ENCODE data around the gene DNAJC11. TPM values are rescaled to one million over a fixed set of nuclear protein-coding genes. Genes with fewer than 3 reads are reported as not detected.

The DNAJC11 gene
- total and polyA plus RNA-seq, 2 experiments from 2014 or later = 35.3 to 39.5 TPM

DNA sequence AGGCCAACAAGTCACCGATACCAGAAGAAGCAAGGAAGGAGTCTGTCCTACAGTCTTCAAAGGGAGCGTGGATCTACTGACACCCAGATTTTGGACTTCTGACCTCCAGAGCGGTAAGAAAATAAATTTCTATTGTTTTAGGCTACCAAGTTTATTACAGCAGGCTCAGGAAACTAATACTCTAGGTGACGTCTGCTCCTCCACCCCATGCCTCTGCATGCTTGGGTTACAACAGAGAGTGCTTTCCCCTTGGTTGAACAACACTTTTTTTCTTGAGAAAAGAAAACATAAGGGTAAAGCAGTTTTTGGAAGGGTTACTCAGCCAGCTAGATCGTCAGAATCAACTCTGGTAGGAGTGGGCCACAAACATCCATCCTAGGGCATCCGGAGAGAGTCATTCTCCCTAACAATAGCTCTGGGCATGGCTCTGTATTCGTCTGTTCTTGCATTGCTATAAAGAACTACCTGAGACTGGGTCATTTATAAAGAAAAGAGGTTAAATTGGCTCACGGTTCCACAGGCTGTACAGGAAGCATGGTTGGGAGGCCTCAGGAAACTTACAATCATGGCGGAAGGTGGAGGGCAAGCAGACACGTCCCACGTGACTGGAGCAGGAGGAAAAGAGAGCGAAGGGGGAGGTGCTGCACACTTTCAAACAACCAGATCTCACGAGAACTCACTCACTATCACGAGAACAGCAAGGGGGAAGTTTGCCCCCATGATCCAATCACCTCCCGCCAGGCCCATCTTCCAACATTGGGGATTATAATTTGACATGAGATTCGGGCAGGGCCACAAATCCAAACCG is 22.2 kb upstream of the DNAJC11 start:
- no peaks in the 10 kb centered on the region for H3K36me3 ChIP-seq (replicated peaks; ENCODE audit: insufficient read depth, low read depth)
- no peaks in the 10 kb centered on the region for H3K79me2 ChIP-seq
- no peaks in the 10 kb centered on the region for H4K20me1 ChIP-seq (ENCODE audit: insufficient read depth, poor library complexity, severe bottlenecking)
- H3K27ac ChIP-seq = peak overlapping the region; percentile 77
- H3K4me1 ChIP-seq (ENCODE audit: insufficient read depth) = peaks cover 5% of the 10 kb centered on the region
- no peaks in the 10 kb centered on the region for H3K9me2 ChIP-seq (replicated peaks; ENCODE audit: insufficient read depth)
- no peaks in the 10 kb centered on the region for H3K9me3 ChIP-seq (ENCODE audit: low read depth)
- H2AFZ ChIP-seq = peak overlapping the region; percentile 13
- H3K4me2 ChIP-seq = peak overlapping the region; percentile 24
- no peak for TF ChIP-seq EZH2 (IDR thresholded peaks at IDR 0.05; ENCODE audit: borderline replicate concordance)
- TF ChIP-seq EZH2phosphoT487 (IDR thresholded peaks at IDR 0.05; ENCODE audit: low read depth, severe bottlenecking, unreplicated experiment) = no peak
- TF ChIP-seq CTCF (IDR thresholded peaks at IDR 0.05; ENCODE audit: poor library complexity) = no peak
- WGBS (ENCODE audit: low lambda C conversion rate, missing lambda C conversion rate) = 79% methylated on average over 17 of the region's 17 CpGs
- DNase-seq (ENCODE audit: low spot score) = no peak
- H3K4me3 ChIP-seq = no peak overlapping the region
- H3K27me3 ChIP-seq = no peaks in the 10 kb centered on the region

DNA sequence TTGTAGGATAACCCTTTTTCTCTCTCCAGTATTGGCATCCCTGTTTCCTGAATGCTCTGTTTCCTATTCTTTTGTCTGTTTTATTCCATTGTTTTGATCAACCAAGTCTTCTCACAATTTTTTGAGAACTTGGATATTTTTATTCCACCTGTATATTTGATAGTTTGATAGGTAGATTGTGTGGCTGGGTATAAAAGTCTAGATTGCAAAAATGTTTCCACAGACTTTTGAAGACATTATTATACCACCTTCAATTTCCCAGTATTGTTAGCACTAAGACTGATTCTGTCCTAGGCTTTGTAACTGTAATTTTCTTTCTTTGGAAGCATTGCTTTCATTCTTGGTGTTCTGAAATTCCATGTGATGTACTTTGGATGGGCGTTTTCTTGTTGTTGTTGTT is 9.6 kb upstream of the DNAJC11 start:
- H3K4me3 ChIP-seq = no peak overlapping the region
- no peaks in the 10 kb centered on the region for H3K4me1 ChIP-seq (ENCODE audit: insufficient read depth)
- no peak overlapping the region for H2AFZ ChIP-seq
- H3K27ac ChIP-seq = no peak overlapping the region
- no peaks in the 10 kb centered on the region for H4K20me1 ChIP-seq (ENCODE audit: insufficient read depth, poor library complexity, severe bottlenecking)
- no peaks in the 10 kb centered on the region for H3K9me2 ChIP-seq (replicated peaks; ENCODE audit: insufficient read depth)
- DNase-seq (ENCODE audit: low spot score) = no peak
- H3K36me3 ChIP-seq (replicated peaks; ENCODE audit: insufficient read depth, low read depth) = no peaks in the 10 kb centered on the region
- WGBS (ENCODE audit: low lambda C conversion rate, missing lambda C conversion rate) = 70% methylated on average over 1 of the region's 1 CpG
- TF ChIP-seq EZH2 (IDR thresholded peaks at IDR 0.05; ENCODE audit: borderline replicate concordance) = no peak
- TF ChIP-seq CTCF (IDR thresholded peaks at IDR 0.05; ENCODE audit: poor library complexity) = no peak
- TF ChIP-seq EZH2phosphoT487 (IDR thresholded peaks at IDR 0.05; ENCODE audit: low read depth, severe bottlenecking, unreplicated experiment) = no peak
- H3K27me3 ChIP-seq = no peaks in the 10 kb centered on the region
- H3K9me3 ChIP-seq (ENCODE audit: low read depth) = no peaks in the 10 kb centered on the region
- H3K79me2 ChIP-seq = no peaks in the 10 kb centered on the region
- no peak overlapping the region for H3K4me2 ChIP-seq

- Histone ChIP-seq H3K79me2 (peaks cover 18% of the 10 kb centered on the region), H4K20me1 (ENCODE audit: insufficient read depth, poor library complexity, severe bottlenecking) (no peaks in the 10 kb centered on the region), H2AFZ (no peak overlapping the region), H3K4me3 (no peak overlapping the region), H3K4me1 (ENCODE audit: insufficient read depth) (peaks cover 10% of the 10 kb centered on the region), H3K27me3 (no peaks in the 10 kb centered on the region), H3K36me3 (replicated peaks; ENCODE audit: insufficient read depth, low read depth) (no peaks in the 10 kb centered on the region), H3K9me2 (replicated peaks; ENCODE audit: insufficient read depth) (no peaks in the 10 kb centered on the region), H3K9me3 (ENCODE audit: low read depth) (no peaks in the 10 kb centered on the region), H3K4me2 (no peak overlapping the region), H3K27ac (no peak overlapping the region)
- WGBS (ENCODE audit: low lambda C conversion rate, missing lambda C conversion rate) = 87% methylated on average over 6 of the region's 6 CpGs
- no peak for TF ChIP-seq EZH2phosphoT487 (IDR thresholded peaks at IDR 0.05; ENCODE audit: low read depth, severe bottlenecking, unreplicated experiment)
- no peak for TF ChIP-seq CTCF (IDR thresholded peaks at IDR 0.05; ENCODE audit: poor library complexity)
- no peak for TF ChIP-seq EZH2 (IDR thresholded peaks at IDR 0.05; ENCODE audit: borderline replicate concordance)
- no peak for DNase-seq (ENCODE audit: low spot score)
Measured at GRCh38 chr1:6704746-6705145, 3.1 kb upstream of the DNAJC11 start.

Measured in hepatocyte (in vitro differentiated cells).